ENCODE data around the gene UPK1A.

Gene UPK1A

DNA sequence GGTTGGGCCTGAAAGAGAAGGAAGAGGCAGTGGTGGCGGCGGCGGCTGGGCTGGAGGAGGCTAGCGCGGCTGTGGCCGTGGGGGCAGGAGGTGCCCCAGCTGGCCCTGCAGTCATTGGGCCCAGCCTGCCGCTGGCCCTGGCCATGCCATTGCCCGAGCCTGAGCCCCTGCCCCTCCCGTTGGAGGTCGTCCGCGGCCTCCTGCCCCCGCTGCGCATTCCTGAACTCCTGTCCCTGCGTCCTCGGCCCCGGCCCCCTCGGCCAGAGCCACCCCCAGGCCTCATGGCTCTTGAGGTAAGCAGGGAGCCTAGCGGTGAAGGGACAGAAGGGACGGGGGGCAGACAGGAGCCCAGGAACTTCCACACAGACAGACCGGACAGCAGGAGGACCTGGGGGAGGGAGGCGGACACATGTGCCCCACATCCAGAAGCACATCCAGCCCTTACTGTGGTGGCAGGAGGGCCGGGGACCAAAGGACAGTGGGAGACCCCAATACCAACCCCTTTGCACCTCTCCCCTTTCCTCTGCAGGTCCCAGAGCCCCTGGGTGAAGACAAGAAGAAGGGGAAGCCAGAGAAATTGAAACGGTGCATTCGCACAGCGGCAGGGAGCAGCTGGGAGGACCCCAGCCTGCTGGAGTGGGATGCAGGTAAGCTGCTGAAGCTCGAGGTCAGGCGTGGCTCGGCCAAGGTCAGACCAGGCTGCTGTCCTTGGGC is 32.4 kb upstream of the UPK1A start:
- Histone ChIP-seq H3K27me3 (ENCODE audit: control insufficient read depth, insufficient read depth, low read length) (no peaks in the 10 kb centered on the region), H3K36me3 (ENCODE audit: control insufficient read depth, insufficient read depth, low read length) (peaks cover 27% of the 10 kb centered on the region), H3K4me3 (ENCODE audit: low read length) (no peak overlapping the region), H3K27ac (ENCODE audit: low read length) (no peak overlapping the region), H3K9me3 (ENCODE audit: control insufficient read depth, insufficient read depth, low read length) (no peaks in the 10 kb centered on the region), H3K4me1 (ENCODE audit: control insufficient read depth, insufficient read depth, low read length) (peaks cover 2% of the 10 kb centered on the region; the same call in 1 of the 2 replicates)
- no CpG with 5 or more reads among the region's 29 CpGs for WGBS (ENCODE audit: insufficient coverage, insufficient read length)
- no peak for DNase-seq (ENCODE audit: low read depth, low spot score)

DNA sequence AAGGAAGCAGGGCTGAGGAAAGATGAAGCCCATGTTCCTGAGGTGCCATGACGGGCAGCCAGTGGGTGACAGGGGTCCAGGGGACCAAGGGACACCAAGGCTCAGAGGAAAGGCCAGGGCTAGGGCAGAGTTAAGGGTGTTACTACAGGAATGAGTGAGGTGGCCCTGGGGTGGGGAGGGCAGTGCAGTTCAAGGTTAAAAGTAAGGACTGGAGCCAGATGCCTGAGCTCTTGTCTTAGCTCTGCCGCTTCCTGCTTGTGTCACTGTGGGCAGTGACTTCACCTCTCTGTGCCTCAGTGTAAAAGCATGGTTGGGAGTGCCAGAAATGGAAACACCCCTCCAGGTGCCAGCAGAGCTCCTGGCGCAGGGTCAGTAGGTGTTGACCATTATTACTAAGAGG is 29.7 kb upstream of the UPK1A start:
- whole genome bisulfite sequencing (ENCODE audit: insufficient coverage, insufficient read length): no CpG with 5 or more reads among the region's 3 CpGs
- Histone ChIP-seq H3K36me3 (ENCODE audit: control insufficient read depth, insufficient read depth, low read length) (peaks cover 22% of the 10 kb centered on the region), H3K4me3 (ENCODE audit: low read length) (no peak overlapping the region), H3K4me1 (ENCODE audit: control insufficient read depth, insufficient read depth, low read length) (peaks cover 5% of the 10 kb centered on the region; the same call in 1 of the 2 replicates), H3K27ac (ENCODE audit: low read length) (no peak overlapping the region), H3K9me3 (ENCODE audit: control insufficient read depth, insufficient read depth, low read length) (no peaks in the 10 kb centered on the region), H3K27me3 (ENCODE audit: control insufficient read depth, insufficient read depth, low read length) (no peaks in the 10 kb centered on the region)
- no peak for DNase-seq (ENCODE audit: low read depth, low spot score)

DNA sequence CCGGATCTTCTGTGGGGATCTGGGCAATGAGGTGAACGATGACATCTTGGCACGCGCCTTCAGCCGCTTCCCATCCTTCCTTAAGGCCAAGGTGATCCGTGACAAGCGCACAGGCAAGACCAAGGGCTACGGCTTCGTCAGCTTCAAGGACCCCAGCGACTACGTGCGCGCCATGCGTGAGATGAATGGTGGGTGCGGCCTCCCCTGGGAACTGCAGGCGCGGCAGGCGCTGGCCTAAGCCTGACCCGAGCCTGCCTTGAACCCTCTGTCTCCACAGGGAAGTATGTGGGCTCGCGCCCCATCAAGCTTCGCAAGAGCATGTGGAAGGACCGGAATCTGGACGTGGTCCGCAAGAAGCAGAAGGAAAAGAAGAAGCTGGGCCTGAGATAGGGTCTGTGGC is 29.2 kb upstream of the UPK1A start:
- peaks cover 5% of the 10 kb centered on the region; the same call in 1 of the 2 replicates for H3K4me1 ChIP-seq (ENCODE audit: control insufficient read depth, insufficient read depth, low read length)
- H3K36me3 ChIP-seq (ENCODE audit: control insufficient read depth, insufficient read depth, low read length): peaks cover 22% of the 10 kb centered on the region
- no CpG with 5 or more reads among the region's 25 CpGs for WGBS (ENCODE audit: insufficient coverage, insufficient read length)
- H3K27ac ChIP-seq (ENCODE audit: low read length): no peak overlapping the region
- no peaks in the 10 kb centered on the region for H3K9me3 ChIP-seq (ENCODE audit: control insufficient read depth, insufficient read depth, low read length)
- H3K4me3 ChIP-seq (ENCODE audit: low read length): no peak overlapping the region
- no peak for DNase-seq (ENCODE audit: low read depth, low spot score)
- no peaks in the 10 kb centered on the region for H3K27me3 ChIP-seq (ENCODE audit: control insufficient read depth, insufficient read depth, low read length)

GRCh38 chr19:35639321-35639639 is 27.0 kb upstream of the UPK1A start:
- Histone ChIP-seq H3K4me3 (ENCODE audit: low read length) (no peak overlapping the region), H3K27me3 (ENCODE audit: control insufficient read depth, insufficient read depth, low read length) (no peaks in the 10 kb centered on the region), H3K27ac (ENCODE audit: low read length) (no peak overlapping the region), H3K9me3 (ENCODE audit: control insufficient read depth, insufficient read depth, low read length) (no peaks in the 10 kb centered on the region), H3K4me1 (ENCODE audit: control insufficient read depth, insufficient read depth, low read length) (peaks cover 9% of the 10 kb centered on the region; the same call in 1 of the 2 replicates), H3K36me3 (ENCODE audit: control insufficient read depth, insufficient read depth, low read length) (peaks cover 15% of the 10 kb centered on the region)
- no peak for DNase-seq (ENCODE audit: low read depth, low spot score)
- WGBS (ENCODE audit: insufficient coverage, insufficient read length): no CpG with 5 or more reads among the region's 6 CpGs

DNA sequence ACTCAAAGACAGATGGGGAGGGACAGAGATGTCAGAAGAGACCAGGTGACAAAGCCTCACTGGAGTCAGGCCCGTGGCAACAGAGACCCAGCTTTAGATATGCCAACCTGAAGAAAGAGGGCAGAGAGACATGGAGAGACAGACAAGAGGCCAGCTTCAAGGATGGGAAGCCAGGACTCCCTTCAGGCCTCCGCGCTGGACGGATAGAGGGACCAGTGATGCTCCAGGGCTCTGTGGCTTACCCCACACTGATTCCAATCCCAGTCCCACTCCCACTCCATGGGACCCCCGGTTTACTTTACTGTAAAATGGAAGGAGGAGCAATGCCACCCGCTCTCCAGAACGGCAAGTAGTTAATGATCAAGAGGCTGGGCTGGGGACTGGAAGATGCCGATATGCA is 26.5 kb upstream of the UPK1A start:
- H3K4me1 ChIP-seq (ENCODE audit: control insufficient read depth, insufficient read depth, low read length): peaks cover 9% of the 10 kb centered on the region; the same call in 1 of the 2 replicates
- DNase-seq (ENCODE audit: low read depth, low spot score): no peak
- no peak overlapping the region for H3K27ac ChIP-seq (ENCODE audit: low read length)
- H3K9me3 ChIP-seq (ENCODE audit: control insufficient read depth, insufficient read depth, low read length): no peaks in the 10 kb centered on the region
- H3K27me3 ChIP-seq (ENCODE audit: control insufficient read depth, insufficient read depth, low read length): no peaks in the 10 kb centered on the region
- no CpG with 5 or more reads among the region's 8 CpGs for WGBS (ENCODE audit: insufficient coverage, insufficient read length)
- H3K36me3 ChIP-seq (ENCODE audit: control insufficient read depth, insufficient read depth, low read length): peaks cover 14% of the 10 kb centered on the region; the same call in 1 of the 2 replicates
- H3K4me3 ChIP-seq (ENCODE audit: low read length): no peak overlapping the region

GRCh38 chr19:35641515-35642151 is 24.7 kb upstream of the UPK1A start, which contains the start of gene ETV2:
Gene ETV2, plus strand, starts transcription at chr19:35641745. Its CDS starts 716 bp downstream, at chr19:35642461.
- no peak for DNase-seq (ENCODE audit: low read depth, low spot score)
- H3K9me3 ChIP-seq (ENCODE audit: control insufficient read depth, insufficient read depth, low read length): no peaks in the 10 kb centered on the region
- no peak within 1 kb of the TSS for H3K4me3 ChIP-seq (ENCODE audit: low read length)
- H3K36me3 ChIP-seq (ENCODE audit: control insufficient read depth, insufficient read depth, low read length): peaks cover 10% of the 10 kb centered on the region; the same call in 1 of the 2 replicates
- H3K27ac ChIP-seq (ENCODE audit: low read length): no peak within 1 kb of the TSS
- no peaks in the 10 kb centered on the region for H3K27me3 ChIP-seq (ENCODE audit: control insufficient read depth, insufficient read depth, low read length)
- WGBS (ENCODE audit: insufficient coverage, insufficient read length): no CpG with 5 or more reads among the region's 28 CpGs
- H3K4me1 ChIP-seq (ENCODE audit: control insufficient read depth, insufficient read depth, low read length): peaks cover 9% of the 10 kb centered on the region; the same call in 1 of the 2 replicates

DNA sequence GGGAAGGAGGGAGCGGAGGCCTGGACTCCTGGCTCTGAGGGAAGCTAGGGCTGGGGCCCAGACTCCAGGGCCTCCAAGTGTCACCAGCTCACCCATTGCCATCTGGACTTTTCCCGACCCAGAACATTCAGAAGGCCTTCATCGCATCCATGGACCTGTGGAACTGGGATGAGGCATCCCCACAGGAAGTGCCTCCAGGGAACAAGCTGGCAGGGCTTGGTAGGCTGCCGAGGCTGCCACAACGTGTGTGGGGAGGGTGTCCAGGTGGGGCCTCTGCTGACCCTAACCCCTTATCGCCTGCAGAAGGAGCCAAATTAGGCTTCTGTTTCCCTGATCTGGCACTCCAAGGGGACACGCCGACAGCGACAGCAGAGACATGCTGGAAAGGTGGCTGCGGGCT is 24.0 kb upstream of the UPK1A start:
- H3K4me1 ChIP-seq (ENCODE audit: control insufficient read depth, insufficient read depth, low read length): peaks cover 9% of the 10 kb centered on the region; the same call in 1 of the 2 replicates
- no peak overlapping the region for H3K4me3 ChIP-seq (ENCODE audit: low read length)
- H3K9me3 ChIP-seq (ENCODE audit: control insufficient read depth, insufficient read depth, low read length): no peaks in the 10 kb centered on the region
- peaks cover 5% of the 10 kb centered on the region; the same call in 1 of the 2 replicates for H3K36me3 ChIP-seq (ENCODE audit: control insufficient read depth, insufficient read depth, low read length)
- no peak for DNase-seq (ENCODE audit: low read depth, low spot score)
- no peaks in the 10 kb centered on the region for H3K27me3 ChIP-seq (ENCODE audit: control insufficient read depth, insufficient read depth, low read length)
- H3K27ac ChIP-seq (ENCODE audit: low read length): no peak overlapping the region
- WGBS (ENCODE audit: insufficient coverage, insufficient read length): no CpG with 5 or more reads among the region's 10 CpGs

GRCh38 chr19:35642798-35643254 is 23.5 kb upstream of the UPK1A start:
- Histone ChIP-seq H3K4me1 (ENCODE audit: control insufficient read depth, insufficient read depth, low read length) (peaks cover 9% of the 10 kb centered on the region; the same call in 1 of the 2 replicates), H3K4me3 (ENCODE audit: low read length) (peak overlapping the region; percentile 68; the same call in 1 of the 2 replicates)

GRCh38 chr19:35643255-35644205 is 22.8 kb upstream of the UPK1A start:
- Histone ChIP-seq H3K27ac (ENCODE audit: low read length) (no peak overlapping the region), H3K4me1 (ENCODE audit: control insufficient read depth, insufficient read depth, low read length) (peaks cover 9% of the 10 kb centered on the region; the same call in 1 of the 2 replicates), H3K27me3 (ENCODE audit: control insufficient read depth, insufficient read depth, low read length) (no peaks in the 10 kb centered on the region), H3K36me3 (ENCODE audit: control insufficient read depth, insufficient read depth, low read length) (no peaks in the 10 kb centered on the region), H3K4me3 (ENCODE audit: low read length) (peak overlapping the region; percentile 68; the same call in 1 of the 2 replicates), H3K9me3 (ENCODE audit: control insufficient read depth, insufficient read depth, low read length) (no peaks in the 10 kb centered on the region)
- no peak for DNase-seq (ENCODE audit: low read depth, low spot score)
- no CpG with 5 or more reads among the region's 69 CpGs for WGBS (ENCODE audit: insufficient coverage, insufficient read length)

More at GRCh38 chr19:35642798-35643254, 23.5 kb upstream of the UPK1A start:
- no peak overlapping the region for H3K27ac ChIP-seq (ENCODE audit: low read length)
- H3K27me3 ChIP-seq (ENCODE audit: control insufficient read depth, insufficient read depth, low read length): no peaks in the 10 kb centered on the region
- WGBS (ENCODE audit: insufficient coverage, insufficient read length): no CpG with 5 or more reads among the region's 15 CpGs
- DNase-seq (ENCODE audit: low read depth, low spot score): no peak
- H3K9me3 ChIP-seq (ENCODE audit: control insufficient read depth, insufficient read depth, low read length): no peaks in the 10 kb centered on the region
- H3K36me3 ChIP-seq (ENCODE audit: control insufficient read depth, insufficient read depth, low read length): peaks cover 2% of the 10 kb centered on the region; the same call in 1 of the 2 replicates

Measured in iPS DF 6.9 (cell line).